GM19240 (cell line): ENCODE measurements around the gene BET1L.
"Not testable (repeated sequence)": the region's sequence is repeated elsewhere in the genome, so short reads cannot be mapped to it uniquely, and the experiment has no call there.

ENCODE experiments used
- DNase-seq: peaks from one replicate; pipeline ENCODE4 v3.0.0; 2011; ENCODE audit warnings: low spot score; ENCODE audit not compliant: insufficient read length

Gene BET1L

GRCh38 chr11:196786-197731, 10.1 kb downstream of the BET1L start:
- DNase-seq = no peak

- DNase-seq = not testable (repeated sequence)
Observed at GRCh38 chr11:193481-193880, 13.7 kb downstream of the BET1L start.

GRCh38 chr11:192674-193128, 14.5 kb downstream of the BET1L start, which contains the start of gene SCGB1C1:
TSS of gene SCGB1C1 (plus strand) at chr11:193078. CDS start at chr11:193100, 22 bp downstream.
- not testable (repeated sequence) for DNase-seq

GRCh38 chr11:191490-192478, 15.4 kb downstream of the BET1L start:
- DNase-seq = not testable (repeated sequence)

- DNase-seq = not testable (repeated sequence)
Observed at GRCh38 chr11:190546-190945, 16.7 kb downstream of the BET1L start.

GRCh38 chr11:189843-190311, 17.3 kb downstream of the BET1L start:
- not testable (repeated sequence) for DNase-seq

GRCh38 chr11:189200-189783, 17.9 kb downstream of the BET1L start:
- not testable (repeated sequence) for DNase-seq

GRCh38 chr11:180242-180641, 27.0 kb downstream of the BET1L start:
- not testable (repeated sequence) for DNase-seq
